ENCODE data around the gene ANTXR1. TPM values are rescaled to one million over a fixed set of nuclear protein-coding genes. Genes with fewer than 3 reads are reported as not detected.

ANTXR1 gene
- total RNA-seq, 1 experiment from 2014 or later: 33.1 TPM

- DNase-seq (ENCODE audit: unreplicated experiment): no peak
- Mint-ChIP-seq H3K27ac (ENCODE audit: low read depth, unreplicated experiment) (no peak overlapping the region), H3K36me3 (ENCODE audit: insufficient read depth, unreplicated experiment) (peaks cover 8% of the 10 kb centered on the region), H3K9me3 (ENCODE audit: unreplicated experiment) (no peaks in the 10 kb centered on the region), H3K4me3 (ENCODE audit: unreplicated experiment) (no peak overlapping the region), H3K4me1 (ENCODE audit: insufficient read depth, unreplicated experiment) (no peaks in the 10 kb centered on the region), H3K27me3 (ENCODE audit: insufficient read depth, unreplicated experiment) (no peaks in the 10 kb centered on the region)
- intact Hi-C loops (cut with micrococcal nuclease): no loop called here
- no peak for TF ChIP-seq CTCF (IDR thresholded peaks at IDR 0.05; ENCODE audit: unreplicated experiment)
- no TSS peak for BruUV-seq (replicated peaks)
- ChIA-PET CTCF (interaction anchor here (0.7 to 1.2 kb wide), 2 partner anchors 27 to 105 kb away, joined by 3 to 4 read pairs; no protein-coding TSS in a partner anchor), POLR2A (no interaction called here)
Observed at GRCh38 chr2:69202327-69202726, 189.3 kb downstream of the ANTXR1 start.

- Mint-ChIP-seq H3K36me3 (ENCODE audit: insufficient read depth, unreplicated experiment) (peaks cover 8% of the 10 kb centered on the region), H3K9me3 (ENCODE audit: unreplicated experiment) (no peaks in the 10 kb centered on the region), H3K4me3 (ENCODE audit: unreplicated experiment) (no peak overlapping the region), H3K4me1 (ENCODE audit: insufficient read depth, unreplicated experiment) (no peaks in the 10 kb centered on the region), H3K27ac (ENCODE audit: low read depth, unreplicated experiment) (no peak overlapping the region), H3K27me3 (ENCODE audit: insufficient read depth, unreplicated experiment) (no peaks in the 10 kb centered on the region)
- intact Hi-C loops (cut with micrococcal nuclease): no loop called here
- no peak for TF ChIP-seq CTCF (IDR thresholded peaks at IDR 0.05; ENCODE audit: unreplicated experiment)
- BruUV-seq (replicated peaks): no TSS peak
- ChIA-PET CTCF (interaction anchor here (0.7 to 1.2 kb wide), 3 partner anchors 28 to 260 kb away, joined by 3 to 4 read pairs (median 3); no protein-coding TSS in a partner anchor), POLR2A (interaction anchor here (0.6 kb wide), 1 partner anchor 726 kb away, joined by 3 read pairs; no protein-coding TSS in a partner anchor)
- DNase-seq (ENCODE audit: unreplicated experiment): no peak
Observed at GRCh38 chr2:69203166-69203985, 190.4 kb downstream of the ANTXR1 start.

- intact Hi-C loops (cut with micrococcal nuclease): no loop called here
- ChIA-PET POLR2A (no interaction called here), CTCF (no interaction called here)
- no peaks in the 10 kb centered on the region for H3K27me3 Mint-ChIP-seq (ENCODE audit: insufficient read depth, unreplicated experiment)
- TF ChIP-seq CTCF (IDR thresholded peaks at IDR 0.05; ENCODE audit: unreplicated experiment): no peak
- no TSS peak for BruUV-seq (replicated peaks)
- peaks cover 8% of the 10 kb centered on the region for H3K36me3 Mint-ChIP-seq (ENCODE audit: insufficient read depth, unreplicated experiment)
- no peak overlapping the region for H3K4me3 Mint-ChIP-seq (ENCODE audit: unreplicated experiment)
- H3K9me3 Mint-ChIP-seq (ENCODE audit: unreplicated experiment): no peaks in the 10 kb centered on the region
- no peak for DNase-seq (ENCODE audit: unreplicated experiment)
- H3K4me1 Mint-ChIP-seq (ENCODE audit: insufficient read depth, unreplicated experiment): no peaks in the 10 kb centered on the region
- H3K27ac Mint-ChIP-seq (ENCODE audit: low read depth, unreplicated experiment): no peak overlapping the region
Observed at GRCh38 chr2:69204654-69205053, 191.7 kb downstream of the ANTXR1 start.

GRCh38 chr2:69205076-69205475 is 192.1 kb downstream of the ANTXR1 start:
- DNase-seq (ENCODE audit: unreplicated experiment): no peak
- BruUV-seq (replicated peaks): no TSS peak
- Mint-ChIP-seq H3K4me1 (ENCODE audit: insufficient read depth, unreplicated experiment) (no peaks in the 10 kb centered on the region), H3K36me3 (ENCODE audit: insufficient read depth, unreplicated experiment) (peaks cover 8% of the 10 kb centered on the region), H3K27ac (ENCODE audit: low read depth, unreplicated experiment) (no peak overlapping the region), H3K27me3 (ENCODE audit: insufficient read depth, unreplicated experiment) (no peaks in the 10 kb centered on the region), H3K4me3 (ENCODE audit: unreplicated experiment) (no peak overlapping the region), H3K9me3 (ENCODE audit: unreplicated experiment) (no peaks in the 10 kb centered on the region)
- POLR2A ChIA-PET: no interaction called here
- intact Hi-C loops (cut with micrococcal nuclease): no loop called here
- TF ChIP-seq CTCF (IDR thresholded peaks at IDR 0.05; ENCODE audit: unreplicated experiment): no peak
- CTCF ChIA-PET: interaction anchor here (1.5 kb wide), 1 partner anchor 103 kb away, joined by 3 read pairs; no protein-coding TSS in a partner anchor
